ENCODE measurements around the gene TMEM63A. TPM values are rescaled to one million over a fixed set of nuclear protein-coding genes. Genes with fewer than 3 reads are reported as not detected.
A peak's percentile ranks its signal among the peaks of the same experiment; 100 is the strongest.
"Not testable (repeated sequence)": the region's sequence is repeated elsewhere in the genome, so short reads cannot be mapped to it uniquely, and the experiment has no call there.

Gene TMEM63A
- 100 to 1,000 TPM; 126 to 127 TPM for total RNA-seq

- H3K27ac Mint-ChIP-seq = peak within 1 kb of the TSS; percentile 88
- peaks cover 50% of the 10 kb centered on the region for H3K4me1 Mint-ChIP-seq
- ChIA-PET CTCF (interaction anchor here (0.8 to 4.7 kb wide), 19 partner anchors 10 to 414 kb away, joined by 3 to 33 read pairs (median 3); partner anchors contain the start of genes PYCR2 and SRP9), POLR2A (interaction anchor here (0.9 to 5.6 kb wide), 26 partner anchors 9 to 454 kb away, joined by 3 to 83 read pairs (median 6); partner anchors contain the start of genes H3-3A, LBR, LEFTY1 and PYCR2)
- peaks cover 9% of the 10 kb centered on the region for H3K27me3 Mint-ChIP-seq
- peak; percentile 90 for DNase-seq
- peaks cover 34% of the 10 kb centered on the region for H3K36me3 Mint-ChIP-seq (ENCODE audit: low read depth)
- H3K4me3 Mint-ChIP-seq = peak within 1 kb of the TSS; percentile 89
- no peaks in the 10 kb centered on the region for H3K9me3 Mint-ChIP-seq
Measured at GRCh38 chr1:225881959-225882693, at the start of gene TMEM63A. TMEM63A (minus strand) TSS chr1:225882380; CDS start chr1:225877580, 4,800 bp downstream.

DNA sequence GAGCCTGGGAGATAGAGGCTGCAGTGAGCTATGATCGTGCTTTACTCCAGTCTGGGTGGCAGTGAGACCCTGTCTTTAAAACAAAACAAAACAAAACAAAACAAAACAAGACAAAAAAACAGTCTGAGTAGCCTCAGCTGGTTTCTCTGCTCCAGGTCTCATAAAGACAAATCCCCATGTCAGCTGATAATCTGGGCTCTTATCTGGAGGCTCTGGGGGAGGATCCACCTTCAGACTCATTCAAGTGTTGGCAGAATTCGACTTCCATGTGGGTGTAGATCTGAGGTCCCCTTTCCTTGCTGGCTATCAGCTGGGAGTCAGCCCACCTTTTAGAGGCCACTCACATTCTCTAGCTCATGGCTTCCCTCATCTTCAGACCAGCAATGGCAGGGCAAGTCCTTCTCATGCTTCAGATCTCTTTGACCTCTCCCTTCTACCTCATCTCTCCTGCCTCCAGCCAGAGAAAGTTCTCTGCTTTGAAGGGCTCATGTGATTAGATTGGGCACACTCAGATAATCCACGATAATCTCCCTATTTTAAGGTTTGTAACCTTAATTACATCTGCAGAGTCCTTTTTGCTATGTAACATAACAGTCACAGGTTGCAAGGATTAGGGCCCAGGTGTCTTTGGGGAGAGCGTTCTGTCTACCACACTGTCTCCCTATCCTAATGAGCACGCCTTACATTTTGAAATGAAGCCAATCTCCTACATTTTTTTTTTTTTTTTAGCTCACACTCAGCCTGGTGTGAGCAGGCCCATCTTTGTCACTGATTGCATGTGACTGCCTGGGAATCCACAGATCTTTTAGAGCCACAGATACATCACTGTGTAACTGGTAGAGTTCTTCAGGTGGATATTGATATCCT is 49.3 kb upstream of the TMEM63A start:
- POLR2A ChIA-PET = interaction anchor here (1.3 kb wide), 1 partner anchor 12 kb away, joined by 3 read pairs; no protein-coding TSS in a partner anchor
- no peaks in the 10 kb centered on the region for H3K9me3 Mint-ChIP-seq
- H3K27me3 Mint-ChIP-seq = no peaks in the 10 kb centered on the region
- CTCF ChIA-PET = interaction anchor here (0.6 to 0.9 kb wide), 2 partner anchors 21 to 150 kb away, joined by 4 read pairs; no protein-coding TSS in a partner anchor
- no peak overlapping the region for H3K4me3 Mint-ChIP-seq
- H3K36me3 Mint-ChIP-seq (ENCODE audit: low read depth) = no peaks in the 10 kb centered on the region
- no peak overlapping the region for H3K27ac Mint-ChIP-seq
- peaks cover 14% of the 10 kb centered on the region for H3K4me1 Mint-ChIP-seq
- no peak for DNase-seq

DNA sequence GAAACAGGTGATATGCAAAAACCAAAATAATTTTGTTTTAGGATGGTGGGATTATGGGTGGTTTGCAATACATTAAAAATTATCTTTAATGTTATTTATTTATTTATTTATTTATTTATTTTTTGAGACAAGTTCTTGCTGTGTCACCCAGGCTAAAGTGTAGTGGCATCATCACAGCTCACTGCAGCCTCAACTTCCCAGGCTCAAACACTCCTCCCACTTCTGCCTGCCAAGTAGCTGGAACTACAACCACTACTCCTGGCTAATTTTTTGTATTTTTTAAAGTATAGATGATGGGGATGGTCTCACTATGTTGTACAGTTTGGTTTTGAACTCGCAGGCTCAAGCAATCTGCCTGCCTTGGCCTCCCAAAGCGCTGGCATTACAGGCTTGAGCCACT is 48.4 kb upstream of the TMEM63A start:
- H3K27me3 Mint-ChIP-seq = no peaks in the 10 kb centered on the region
- no peak overlapping the region for H3K27ac Mint-ChIP-seq
- DNase-seq = no peak
- no peak overlapping the region for H3K4me3 Mint-ChIP-seq
- H3K36me3 Mint-ChIP-seq (ENCODE audit: low read depth) = no peaks in the 10 kb centered on the region
- POLR2A ChIA-PET = interaction anchor here (1.3 kb wide), 1 partner anchor 11 kb away, joined by 3 read pairs; no protein-coding TSS in a partner anchor
- no peaks in the 10 kb centered on the region for H3K9me3 Mint-ChIP-seq
- CTCF ChIA-PET = interaction anchor here (0.9 kb wide), 1 partner anchor 20 kb away, joined by 4 read pairs; no protein-coding TSS in a partner anchor
- H3K4me1 Mint-ChIP-seq = peaks cover 14% of the 10 kb centered on the region

DNA sequence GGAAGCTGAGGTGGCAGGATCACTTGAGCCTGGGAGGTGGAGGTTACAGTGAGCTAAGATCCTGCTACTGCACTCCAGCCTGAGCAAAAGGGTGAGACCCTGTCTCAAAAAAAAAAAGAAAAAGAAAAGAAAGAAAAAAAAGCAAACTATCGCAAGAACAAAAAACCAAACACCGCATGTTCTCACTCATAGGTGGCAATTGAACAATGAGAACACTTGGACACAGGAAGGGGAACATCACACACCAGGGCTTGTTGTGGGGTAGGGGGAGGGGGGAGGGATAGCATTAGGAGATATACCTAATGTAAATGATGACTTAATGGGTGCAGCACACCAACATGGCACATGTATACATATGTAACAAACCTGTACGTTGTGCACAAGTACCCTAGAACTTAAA is 47.3 kb upstream of the TMEM63A start:
- H3K27me3 Mint-ChIP-seq; DNase-seq; H3K36me3 Mint-ChIP-seq (ENCODE audit: low read depth); H3K4me3 Mint-ChIP-seq; H3K9me3 Mint-ChIP-seq; H3K27ac Mint-ChIP-seq: not testable (repeated sequence)
- POLR2A ChIA-PET = interaction anchor here (1.0 to 2.0 kb wide), 3 partner anchors 47 to 461 kb away, joined by 3 to 5 read pairs (median 4); partner anchors contain the start of genes SRP9 and TMEM63A
- CTCF ChIA-PET = interaction anchor here (0.6 to 2.1 kb wide), 4 partner anchors 9 to 486 kb away, joined by 4 to 6 read pairs (median 4); no protein-coding TSS in a partner anchor
- peaks cover 19% of the 10 kb centered on the region for H3K4me1 Mint-ChIP-seq

DNA sequence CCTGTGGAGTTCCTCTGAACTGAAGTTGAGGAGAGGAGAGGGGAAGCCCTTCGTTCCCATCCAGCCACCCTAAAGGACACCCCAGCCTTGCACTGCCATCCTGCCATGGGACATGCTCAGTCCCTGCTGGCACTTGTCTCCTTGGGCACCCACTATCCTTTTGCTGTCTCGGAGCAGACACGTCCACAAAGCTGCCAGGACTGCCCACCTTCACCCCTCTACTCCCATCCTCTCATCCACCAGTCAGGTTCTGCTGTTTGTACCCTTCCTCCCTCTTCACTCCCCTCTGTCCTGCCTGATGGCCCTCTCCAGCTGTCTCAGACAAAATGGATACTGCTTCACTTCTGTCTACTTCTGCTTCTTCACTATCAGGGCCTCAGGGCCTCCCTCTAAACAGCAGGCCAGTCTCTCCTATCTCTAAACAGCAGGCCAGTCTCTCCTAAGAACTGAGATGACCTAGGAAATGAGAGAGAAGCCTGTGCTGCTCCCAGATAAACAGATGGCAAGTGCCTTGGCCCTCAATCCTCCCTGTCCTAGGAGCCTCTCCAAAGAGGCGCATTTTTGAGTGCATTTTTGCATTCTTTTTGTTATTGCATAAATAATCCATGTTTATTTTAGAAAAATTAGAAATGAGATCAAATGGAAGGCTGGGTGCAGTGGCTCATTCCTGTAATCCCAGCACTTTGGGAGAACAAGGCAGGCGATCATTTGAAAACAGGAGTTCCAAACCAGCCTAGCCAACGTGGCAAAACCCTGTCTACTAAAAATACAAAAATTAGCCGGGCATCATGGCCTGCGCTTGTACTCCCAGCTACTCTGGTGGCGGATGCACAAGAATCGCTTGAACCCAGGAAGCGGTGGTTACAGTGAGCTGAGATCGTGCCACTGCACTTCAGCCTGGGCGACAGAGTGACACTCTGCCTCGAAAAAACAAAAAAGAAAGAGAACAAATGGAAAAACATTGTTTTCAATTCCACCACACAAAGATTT is 46.3 kb upstream of the TMEM63A start:
- Mint-ChIP-seq H3K9me3 (no peaks in the 10 kb centered on the region), H3K27ac (peak overlapping the region; percentile 58), H3K4me3 (no peak overlapping the region), H3K36me3 (ENCODE audit: low read depth) (peaks cover 5% of the 10 kb centered on the region), H3K27me3 (no peaks in the 10 kb centered on the region), H3K4me1 (peaks cover 19% of the 10 kb centered on the region)
- no peak for DNase-seq
- POLR2A ChIA-PET = interaction anchor here (1.0 to 2.0 kb wide), 3 partner anchors 46 to 460 kb away, joined by 3 to 5 read pairs (median 4); partner anchors contain the start of genes SRP9 and TMEM63A
- CTCF ChIA-PET = interaction anchor here (1.0 to 2.1 kb wide), 3 partner anchors 10 to 33 kb away, joined by 4 to 6 read pairs (median 4); no protein-coding TSS in a partner anchor

- Mint-ChIP-seq H3K4me1 (peaks cover 35% of the 10 kb centered on the region), H3K27me3 (no peaks in the 10 kb centered on the region), H3K27ac (no peak overlapping the region), H3K36me3 (ENCODE audit: low read depth) (peaks cover 15% of the 10 kb centered on the region), H3K9me3 (no peaks in the 10 kb centered on the region), H3K4me3 (no peak overlapping the region)
- POLR2A ChIA-PET = interaction anchor here (0.6 to 1.4 kb wide), 3 partner anchors 44 to 149 kb away, joined by 3 to 6 read pairs (median 3); partner anchors contain the start of genes SRP9 and TMEM63A
- no peak for DNase-seq
- CTCF ChIA-PET = no interaction called here
Measured at GRCh38 chr1:225926551-225927113, 44.5 kb upstream of the TMEM63A start.

DNA sequence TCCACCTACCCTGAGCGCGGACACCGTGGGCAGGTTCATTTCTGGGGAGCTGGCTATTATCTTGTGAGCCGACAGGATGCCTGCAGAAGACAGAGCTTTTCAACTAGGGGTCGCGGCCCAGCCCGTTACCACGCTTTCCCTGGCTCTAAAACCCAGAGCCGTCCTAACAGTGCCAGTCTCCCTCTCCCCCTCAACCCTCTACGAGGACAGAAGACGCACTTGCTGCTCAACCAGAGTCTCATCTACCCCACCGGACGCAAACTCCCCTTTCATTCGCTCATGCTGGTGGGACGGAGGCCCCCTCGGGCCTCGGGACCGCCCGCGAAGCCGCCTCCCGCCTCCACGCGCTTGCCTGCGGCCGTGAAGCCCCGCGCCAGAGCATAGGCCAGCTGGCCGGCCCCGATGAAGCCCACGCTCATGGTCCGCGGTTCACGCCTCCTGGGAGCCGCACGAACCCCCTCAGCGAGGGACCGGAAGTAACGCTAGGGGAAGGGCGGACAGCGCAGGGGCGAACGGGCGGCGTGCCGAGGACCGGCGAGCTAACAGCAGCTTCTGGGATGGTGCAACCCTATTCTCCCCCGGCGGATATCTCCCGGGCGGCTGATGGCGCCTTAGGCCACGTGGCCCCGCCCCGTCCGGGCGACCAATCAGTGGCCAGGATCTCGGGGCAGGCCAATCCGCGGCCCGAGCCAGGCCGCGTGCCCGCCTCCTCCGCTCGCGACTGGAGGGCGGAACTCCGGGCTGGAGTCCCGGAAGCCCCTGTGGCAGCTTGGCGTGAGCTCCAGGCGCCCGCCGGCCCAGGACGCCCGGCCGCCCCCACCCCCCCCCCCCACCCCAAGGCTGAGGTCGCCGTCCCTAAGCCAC is 41.7 kb upstream of the TMEM63A start, which contains the start of gene PYCR2:
PYCR2 (minus strand) TSS at position 559 of the 864 bp plus-strand sequence; CDS start at position 419, 140 bp downstream.
- Mint-ChIP-seq H3K27me3 (no peaks in the 10 kb centered on the region), H3K36me3 (ENCODE audit: low read depth) (peaks cover 23% of the 10 kb centered on the region), H3K9me3 (no peaks in the 10 kb centered on the region), H3K4me3 (peak within 1 kb of the TSS; percentile 96), H3K27ac (peak within 1 kb of the TSS; percentile 89), H3K4me1 (peaks cover 54% of the 10 kb centered on the region)
- peak; percentile 97 for DNase-seq
- CTCF ChIA-PET = interaction anchor here (1.0 to 2.0 kb wide), 11 partner anchors 11 to 451 kb away, joined by 3 to 7 read pairs (median 4); partner anchors contain the start of genes SDE2, SRP9 and TMEM63A
- POLR2A ChIA-PET = interaction anchor here (0.7 to 6.0 kb wide), 38 partner anchors 8 to 497 kb away, joined by 3 to 62 read pairs (median 4); partner anchors contain the start of genes EPHX1, H3-3A, LBR and LEFTY1

GRCh38 chr1:225923381-225923691 is 41.2 kb upstream of the TMEM63A start:
- Mint-ChIP-seq H3K9me3 (no peaks in the 10 kb centered on the region), H3K27me3 (no peaks in the 10 kb centered on the region), H3K4me3 (peak overlapping the region; percentile 96), H3K4me1 (peaks cover 49% of the 10 kb centered on the region), H3K36me3 (ENCODE audit: low read depth) (peaks cover 26% of the 10 kb centered on the region), H3K27ac (peak overlapping the region; percentile 89)
- DNase-seq = no peak
- CTCF ChIA-PET = interaction anchor here (1.2 to 1.6 kb wide), 6 partner anchors 12 to 145 kb away, joined by 3 to 7 read pairs (median 4); partner anchors contain the start of genes SDE2 and SRP9
- POLR2A ChIA-PET = interaction anchor here (0.7 to 6.0 kb wide), 31 partner anchors 9 to 497 kb away, joined by 3 to 62 read pairs (median 5); partner anchors contain the start of genes EPHX1, H3-3A, LBR and LEFTY1

DNA sequence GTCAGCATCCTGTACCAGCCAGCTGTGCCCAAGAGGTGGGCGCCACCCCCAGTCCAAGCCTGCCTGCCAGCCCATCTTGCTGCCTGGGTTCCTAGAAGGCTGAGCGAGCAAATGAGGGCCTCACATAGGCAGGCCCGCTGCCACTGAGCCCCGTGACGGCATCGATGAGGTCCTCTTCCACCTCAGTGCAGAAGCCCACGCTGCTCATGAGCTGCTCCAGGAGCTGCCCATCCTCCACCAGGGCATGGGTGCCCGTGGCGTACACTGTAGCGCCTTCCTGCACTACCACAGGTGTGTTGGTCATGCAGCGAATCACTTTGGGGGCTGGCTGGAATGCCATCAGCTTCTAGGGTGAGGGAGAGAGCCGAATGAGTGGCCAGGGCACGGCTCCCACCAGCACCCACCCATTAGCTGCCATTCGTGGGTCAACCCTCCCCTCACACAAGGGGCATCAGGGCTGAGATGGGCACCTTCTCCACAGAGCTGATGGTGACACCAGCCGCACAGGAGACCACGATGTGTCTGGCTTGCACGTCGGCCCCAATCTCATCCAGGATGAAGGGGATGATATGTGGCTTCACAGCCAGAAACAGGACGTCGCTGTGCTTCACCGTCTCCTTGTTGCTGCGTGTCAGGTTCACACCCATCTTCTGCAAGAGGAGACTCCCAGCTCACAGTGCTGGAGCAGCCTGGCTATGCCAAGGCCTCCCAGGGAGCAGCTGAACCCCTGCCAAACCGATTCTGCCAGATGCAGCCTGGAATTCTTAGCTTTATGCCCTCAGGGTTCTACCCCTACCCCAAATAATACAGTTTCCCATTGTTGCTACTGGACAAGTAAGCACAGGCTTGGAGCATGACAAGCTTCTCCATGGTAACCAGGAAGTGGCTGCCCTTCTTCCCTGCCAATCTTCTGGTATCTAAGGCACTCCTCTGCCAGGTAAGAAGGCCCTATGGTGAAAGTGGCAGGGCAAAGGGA is 39.8 kb upstream of the TMEM63A start:
- peak overlapping the region; percentile 74 for H3K27ac Mint-ChIP-seq
- ChIA-PET CTCF (interaction anchor here (0.8 to 1.1 kb wide), 3 partner anchors 10 to 145 kb away, joined by 3 read pairs; partner anchors contain the start of gene SRP9), POLR2A (interaction anchor here (1.3 to 6.0 kb wide), 7 partner anchors 12 to 493 kb away, joined by 3 to 62 read pairs (median 5); partner anchors contain the start of genes LBR, SRP9 and TMEM63A)
- DNase-seq = no peak
- peaks cover 50% of the 10 kb centered on the region for H3K4me1 Mint-ChIP-seq
- H3K27me3 Mint-ChIP-seq = no peaks in the 10 kb centered on the region
- peak overlapping the region; percentile 96 for H3K4me3 Mint-ChIP-seq
- H3K36me3 Mint-ChIP-seq (ENCODE audit: low read depth) = peaks cover 37% of the 10 kb centered on the region
- no peaks in the 10 kb centered on the region for H3K9me3 Mint-ChIP-seq
